Ovary (tissue), 9 donors: Measurements from ENCODE around the gene IFI30. TPM values are rescaled to one million over a fixed set of nuclear protein-coding genes. Genes with fewer than 3 reads are reported as not detected.
A peak's percentile ranks its signal among the peaks of the same experiment; 100 is the strongest.

Source experiments
- DNase-seq, 5 donors: peaks; one replicate each; pipeline ENCODE4 v3.0.0-alpha.2; 2019 to 2020
- H3K27ac ChIP-seq, 2 donors: fragments of 200-600 bp; one replicate each; pipeline versions ENCODE4 v1.5.1 to v1.8.0; 2019 to 2022
- H3K27me3 ChIP-seq: fragments of 200-600 bp; one replicate; pipeline ENCODE4 v1.8.0; 2022
- H3K36me3 ChIP-seq: fragments of 200-600 bp; sonication (generic); one replicate; pipeline ENCODE4 v1.5.1; 2019
- H3K4me1 ChIP-seq: one replicate; pipeline ENCODE4 v1.8.1; 2013; ENCODE audit warnings: mild to moderate bottlenecking, moderate library complexity; ENCODE audit not compliant: insufficient read depth
- H3K4me3 ChIP-seq: fragments of 200-600 bp; sonication (generic); one replicate; pipeline ENCODE4 v1.5.1; 2017
- H3K9me3 ChIP-seq, 2 donors: fragments of 200-600 bp in 1 of 2; sonication (generic) in 1 of 2; one replicate each; pipeline versions ENCODE4 v1.5.1 to v1.8.1; 2013 to 2019; ENCODE audit warnings: mild to moderate bottlenecking in 1 of 2, moderate library complexity in 1 of 2
- EP300 ChIP-seq: sonication (generic); formaldehyde crosslinking; IDR thresholded peaks from one replicate; pipeline ENCODE4 v1.6.1; 2017; ENCODE audit warnings: antibody characterized with exemption
- POLR2A ChIP-seq: fragments of 450-650 bp; IDR thresholded peaks from one replicate; pipeline ENCODE4 v1.6.1; 2017; ENCODE audit warnings: antibody characterized with exemption, mild to moderate bottlenecking, moderate library complexity
- WGBS, 3 donors: extraction: QIAGEN DNeasy Blood & Tissue Kit in 1 of 3; methylation state at CpG; one replicate each; pipeline versions ENCODE4 v1.1.5 to v1.1.7; 2013 to 2017; 5-methylcytosine and 5-hydroxymethylcytosine counted together
- intact Hi-C, 4 donors: fragments of 100-400 bp; cut with DNase I; formaldehyde crosslinking; loops; one replicate each; pipeline versions ENCODE4 v1.11.0 to v1.15.1; 2022 to 2023
- polyA plus RNA-seq, 2 donors: library from polyadenylated mRNA; stranded (reverse); fragments of 200-250 nt in 1 of 2; fragments of 350-450 nt in 1 of 2; fragmentation: Illumina TruSeq in 1 of 2; extraction: RNeasy Lipid Tissue Mini Kit (QIAGEN cat#74804) in 1 of 2; gene quantifications; one replicate each; pipeline ENCODE4 v1.2.3, GENCODE V29; 2013 to 2014
- total RNA-seq, 7 donors: library from RNA; depleted of rRNA in 2 of 7; stranded (reverse); fragments of >200 nt in 2 of 7; fragmentation: NEBNext Ultra II Directional in 3 of 7; extraction: Animal tissue kit (Norgen Biotek cat#: 25700) in 3 of 7; gene quantifications; one replicate each; pipeline versions ENCODE4 v1.1.0 to v1.2.4, GENCODE V29; 2016 to 2023
- TF ChIP-seq, protein P1 (sequence below), 3 donors: fragments of 450-650 bp in 2 of 3; fragments of 200-600 bp in 1 of 3; IDR thresholded peaks; one replicate each; pipeline versions ENCODE4 v1.5.1 to v1.8.0; 2016 to 2022; ENCODE audit warnings: antibody characterized with exemption in 3 of 3, mild to moderate bottlenecking in 1 of 3
- donor health status: DM: no; HTN: no; CAD: no; lungs with moderate emphysema.
- donor health status: DM: no; HTN: no; CAD: no.
- donor health status: Bipolar disorder and iron deficiency.
- donor health status: DM: yes; HTN: yes; CAD: no.
- donor health status: DM: no; HTN: no; CAD: no.
- donor health status: DM: yes; HTN: yes; CAD: no.

Gene IFI30
- total and polyA plus RNA-seq, 9 donors, result 10.1 to 70.9 (median 21.8) TPM

DNA sequence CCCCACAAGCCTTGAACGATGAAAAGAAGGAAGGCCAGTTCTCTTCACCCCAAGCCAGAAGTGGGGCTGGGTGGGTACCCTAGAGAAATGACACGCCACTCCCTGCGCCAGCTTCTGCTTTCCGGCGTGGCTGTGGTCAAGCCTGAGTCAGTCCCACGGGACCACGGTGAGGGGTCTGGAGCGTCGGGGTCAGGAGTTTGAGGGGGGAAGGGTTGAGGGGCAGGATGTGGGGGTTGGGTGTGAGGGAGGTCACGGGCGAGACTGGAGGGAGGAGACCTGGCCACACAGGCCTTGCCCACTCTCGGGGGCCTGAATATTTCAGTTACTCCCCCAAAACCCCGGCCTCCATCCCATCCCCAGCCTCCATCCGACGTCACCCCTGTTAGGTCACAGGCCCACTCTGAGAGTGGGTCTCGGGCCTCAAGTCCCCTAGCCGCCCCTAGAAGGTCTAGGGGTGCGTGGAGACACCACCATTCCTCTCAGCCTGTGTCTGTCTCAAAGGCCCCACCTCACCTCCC is 500 bp upstream of the IFI30 start:
- Histone ChIP-seq H3K36me3 (no peaks in the 10 kb centered on the region), H3K4me3 (peak overlapping the region; percentile 70), H3K27ac (peak overlapping the region; percentile 19 to 27), H3K27me3 (no peaks in the 10 kb centered on the region), H3K9me3 (no peaks in the 10 kb centered on the region), H3K4me1 (peaks cover 13% of the 10 kb centered on the region)
- WGBS, 3 donors, result 42 to 48% (median 45%) methylated on average over 17 to 18 of the region's 18 CpGs
- intact Hi-C loops, result no loop called here
- TF ChIP-seq EP300 (no peak), POLR2A (no peak)
- TF ChIP-seq, protein P1, sequence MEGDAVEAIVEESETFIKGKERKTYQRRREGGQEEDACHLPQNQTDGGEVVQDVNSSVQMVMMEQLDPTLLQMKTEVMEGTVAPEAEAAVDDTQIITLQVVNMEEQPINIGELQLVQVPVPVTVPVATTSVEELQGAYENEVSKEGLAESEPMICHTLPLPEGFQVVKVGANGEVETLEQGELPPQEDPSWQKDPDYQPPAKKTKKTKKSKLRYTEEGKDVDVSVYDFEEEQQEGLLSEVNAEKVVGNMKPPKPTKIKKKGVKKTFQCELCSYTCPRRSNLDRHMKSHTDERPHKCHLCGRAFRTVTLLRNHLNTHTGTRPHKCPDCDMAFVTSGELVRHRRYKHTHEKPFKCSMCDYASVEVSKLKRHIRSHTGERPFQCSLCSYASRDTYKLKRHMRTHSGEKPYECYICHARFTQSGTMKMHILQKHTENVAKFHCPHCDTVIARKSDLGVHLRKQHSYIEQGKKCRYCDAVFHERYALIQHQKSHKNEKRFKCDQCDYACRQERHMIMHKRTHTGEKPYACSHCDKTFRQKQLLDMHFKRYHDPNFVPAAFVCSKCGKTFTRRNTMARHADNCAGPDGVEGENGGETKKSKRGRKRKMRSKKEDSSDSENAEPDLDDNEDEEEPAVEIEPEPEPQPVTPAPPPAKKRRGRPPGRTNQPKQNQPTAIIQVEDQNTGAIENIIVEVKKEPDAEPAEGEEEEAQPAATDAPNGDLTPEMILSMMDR (IDR thresholded peaks at IDR 0.05), result no peak
- DNase-seq, result peak in 2 of 5 donors; percentile 44 to 49

DNA sequence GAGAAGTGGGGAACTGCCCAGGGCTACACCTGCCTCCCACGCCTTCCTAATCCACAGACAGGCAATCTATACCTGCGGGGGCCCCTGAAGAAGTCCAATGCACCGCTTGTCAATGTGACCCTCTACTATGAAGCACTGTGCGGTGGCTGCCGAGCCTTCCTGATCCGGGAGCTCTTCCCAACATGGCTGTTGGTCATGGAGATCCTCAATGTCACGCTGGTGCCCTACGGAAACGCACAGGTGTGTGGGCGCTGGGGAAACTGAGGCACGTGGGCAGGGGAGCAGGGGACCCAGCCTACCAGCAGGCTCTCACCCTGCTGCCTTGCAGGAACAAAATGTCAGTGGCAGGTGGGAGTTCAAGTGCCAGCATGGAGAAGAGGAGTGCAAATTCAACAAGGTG is 1.4 kb downstream of the IFI30 start:
- Histone ChIP-seq H3K27ac (no peak overlapping the region), H3K4me3 (no peak overlapping the region), H3K9me3 (no peaks in the 10 kb centered on the region), H3K36me3 (no peaks in the 10 kb centered on the region), H3K27me3 (no peaks in the 10 kb centered on the region), H3K4me1 (peaks cover 13% of the 10 kb centered on the region)
- 79 to 83% (median 80%) methylated on average over 11 of the region's 11 CpGs for WGBS, 3 donors
- no peak for DNase-seq
- TF ChIP-seq POLR2A, result no peak
- no peak for TF ChIP-seq EP300
- TF ChIP-seq, protein P1 (IDR thresholded peaks at IDR 0.05), result no peak
- intact Hi-C loops, result no loop called here

DNA sequence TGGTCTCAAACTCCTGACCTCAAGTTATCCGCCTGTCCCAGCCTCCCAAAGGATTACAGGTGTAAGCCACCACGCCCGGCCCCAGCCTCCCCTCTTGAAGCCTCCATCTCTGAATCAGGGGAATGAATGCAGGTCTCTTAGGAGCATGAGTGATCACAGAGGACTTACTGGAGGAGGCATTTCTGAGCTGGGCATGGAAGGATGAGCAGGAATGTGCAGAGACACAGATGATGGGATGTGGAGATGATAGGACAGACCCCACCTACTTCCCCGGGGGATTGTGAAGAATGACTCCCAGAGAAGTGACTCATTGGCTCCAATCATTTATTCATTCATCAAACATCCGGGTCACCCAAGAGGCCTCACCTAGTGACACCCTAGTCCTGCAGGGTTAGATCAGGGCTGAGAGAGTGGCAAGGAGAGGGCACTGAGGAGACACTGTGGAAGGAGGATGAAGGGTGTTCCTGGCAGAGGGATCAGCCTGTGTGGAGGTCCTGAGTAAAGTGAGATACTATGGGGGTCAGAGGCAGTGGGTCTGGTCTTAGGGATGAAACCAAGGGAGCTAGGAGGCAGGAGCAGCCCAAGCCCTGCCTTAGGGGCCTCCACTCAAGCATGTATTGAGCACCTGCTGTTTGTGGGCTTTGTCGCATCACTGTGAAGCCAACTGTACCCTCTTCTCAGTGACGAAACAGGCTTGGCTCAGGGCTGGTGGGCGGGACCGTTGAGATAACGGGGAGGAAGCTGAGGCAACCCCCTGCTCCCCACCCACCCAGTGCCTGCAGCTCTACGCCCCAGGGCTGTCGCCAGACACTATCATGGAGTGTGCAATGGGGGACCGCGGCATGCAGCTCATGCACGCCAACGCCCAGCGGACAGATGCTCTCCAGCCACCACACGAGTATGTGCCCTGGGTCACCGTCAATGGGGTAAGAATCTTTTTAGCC is 3.0 kb downstream of the IFI30 start:
- 76 to 83% (median 78%) methylated on average over 19 of the region's 19 CpGs for WGBS, 3 donors
- Histone ChIP-seq H3K4me3 (no peak overlapping the region), H3K27ac (no peak overlapping the region), H3K9me3 (no peaks in the 10 kb centered on the region), H3K27me3 (no peaks in the 10 kb centered on the region), H3K36me3 (no peaks in the 10 kb centered on the region), H3K4me1 (peaks cover 6% of the 10 kb centered on the region)
- DNase-seq, result no peak
- TF ChIP-seq EP300, result no peak
- TF ChIP-seq, protein P1 (IDR thresholded peaks at IDR 0.05), result no peak
- no peak for TF ChIP-seq POLR2A
- intact Hi-C loops, result no loop called here

DNA sequence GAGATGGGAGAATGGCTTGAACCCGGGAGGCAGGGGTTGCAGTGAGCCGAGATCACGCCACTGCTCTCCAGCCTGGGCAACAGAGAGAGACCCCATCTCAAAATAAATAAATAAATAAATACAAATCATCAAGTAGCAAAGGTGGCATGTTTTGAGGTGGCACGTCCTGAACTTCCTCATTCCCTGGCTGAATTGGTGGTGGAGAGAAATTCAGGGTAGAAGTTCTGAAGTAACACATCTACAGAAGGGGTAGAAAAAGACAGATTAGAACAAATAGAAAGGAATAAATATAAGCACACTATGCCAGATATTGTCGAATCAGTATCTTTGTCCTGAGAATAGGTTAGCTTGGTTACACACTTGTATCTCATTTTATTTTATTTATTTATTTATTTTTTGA is 6.3 kb downstream of the IFI30 start:
- WGBS, 3 donors, result 79 to 90% (median 80%) methylated on average over 5 of the region's 5 CpGs
- H3K36me3 ChIP-seq, result no peaks in the 10 kb centered on the region

More for the DNA sequence above, 6.3 kb downstream of the IFI30 start:
- TF ChIP-seq POLR2A, result no peak
- TF ChIP-seq, protein P1 (IDR thresholded peaks at IDR 0.05), result no peak
- TF ChIP-seq EP300, result no peak
- Histone ChIP-seq H3K4me1 (no peaks in the 10 kb centered on the region), H3K27me3 (no peaks in the 10 kb centered on the region), H3K27ac (no peak overlapping the region), H3K4me3 (no peak overlapping the region), H3K9me3 (no peaks in the 10 kb centered on the region)
- intact Hi-C loops, result no loop called here
- DNase-seq, result no peak
